Activated naive CD4-positive, alpha-beta T cell treated with anti-CD3 and anti-CD28 coated beads, Interleukin-2, amount 50 U/mL, for 24 hours (primary cell): ENCODE data around the gene ZNHIT3.
"Not testable (repeated sequence)": the region's sequence is repeated elsewhere in the genome, so short reads cannot be mapped to it uniquely, and the experiment has no call there.

Experiments
- H3K27ac Mint-ChIP-seq: one replicate; pipeline ENCODE4 v1.8.0; 2021; ENCODE audit warnings: mild to moderate bottlenecking, mixed read lengths
- H3K27me3 Mint-ChIP-seq: one replicate; pipeline ENCODE4 v1.8.0; 2021; ENCODE audit warnings: mixed read lengths
- H3K36me3 Mint-ChIP-seq: one replicate; pipeline ENCODE4 v1.8.0; 2021; ENCODE audit warnings: mixed read lengths
- H3K4me1 Mint-ChIP-seq: one replicate; pipeline ENCODE4 v1.8.0; 2021; ENCODE audit warnings: mixed read lengths
- H3K4me3 Mint-ChIP-seq: one replicate; pipeline ENCODE4 v1.8.0; 2021; ENCODE audit warnings: mild to moderate bottlenecking, mixed read lengths
- H3K9me3 Mint-ChIP-seq: one replicate; pipeline ENCODE4 v1.8.0; 2021; ENCODE audit warnings: mixed read lengths

ZNHIT3 gene

DNA sequence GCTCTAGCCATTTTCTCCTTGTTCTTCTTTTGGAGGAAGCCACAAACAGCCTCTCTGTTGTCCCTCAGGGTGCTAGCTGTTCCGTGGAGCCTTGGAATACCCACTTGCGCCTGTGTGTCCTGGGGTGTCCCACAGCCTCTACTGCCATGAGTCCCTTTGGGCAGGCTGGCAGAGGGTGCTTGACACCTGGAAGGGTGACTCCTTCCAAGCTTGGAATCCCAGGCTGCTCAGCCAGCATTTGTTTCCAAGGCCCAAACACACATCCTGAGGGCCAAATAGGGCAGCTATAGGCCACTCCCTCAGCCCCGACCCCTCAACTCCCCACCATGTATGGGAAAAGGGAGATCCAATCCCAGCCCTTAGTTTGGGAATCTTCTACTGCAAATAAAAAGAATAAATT lies 14.9 kb downstream of the ZNHIT3 start:
- Mint-ChIP-seq H3K27me3 (no peaks in the 10 kb centered on the region), H3K4me1 (peaks cover 5% of the 10 kb centered on the region), H3K36me3 (peaks cover 13% of the 10 kb centered on the region), H3K4me3 (no peak overlapping the region), H3K27ac (no peak overlapping the region), H3K9me3 (no peaks in the 10 kb centered on the region)

DNA sequence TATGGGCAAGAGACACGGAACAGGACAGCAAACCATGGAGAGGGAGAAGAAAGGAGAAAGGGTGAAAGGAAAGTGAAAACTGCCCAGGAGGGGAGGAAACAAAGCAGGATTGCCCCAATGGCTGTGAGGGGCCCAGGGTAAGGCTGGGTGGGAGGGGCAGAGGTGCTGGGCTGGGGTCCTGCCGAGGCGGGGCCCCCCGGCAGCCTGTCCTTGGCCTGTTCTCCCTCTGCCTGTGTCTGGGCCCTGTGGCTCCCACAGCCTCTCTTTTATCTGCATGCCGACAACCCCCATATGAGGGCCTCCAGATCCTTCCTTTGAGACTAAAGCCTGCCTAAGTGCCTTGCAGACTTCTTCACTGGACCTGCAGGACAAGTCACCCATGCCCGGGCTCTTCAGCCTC lies 15.5 kb downstream of the ZNHIT3 start:
- Mint-ChIP-seq H3K9me3 (no peaks in the 10 kb centered on the region), H3K36me3 (peaks cover 14% of the 10 kb centered on the region), H3K4me1 (peaks cover 5% of the 10 kb centered on the region), H3K27me3 (no peaks in the 10 kb centered on the region), H3K4me3 (no peak overlapping the region), H3K27ac (no peak overlapping the region)

DNA sequence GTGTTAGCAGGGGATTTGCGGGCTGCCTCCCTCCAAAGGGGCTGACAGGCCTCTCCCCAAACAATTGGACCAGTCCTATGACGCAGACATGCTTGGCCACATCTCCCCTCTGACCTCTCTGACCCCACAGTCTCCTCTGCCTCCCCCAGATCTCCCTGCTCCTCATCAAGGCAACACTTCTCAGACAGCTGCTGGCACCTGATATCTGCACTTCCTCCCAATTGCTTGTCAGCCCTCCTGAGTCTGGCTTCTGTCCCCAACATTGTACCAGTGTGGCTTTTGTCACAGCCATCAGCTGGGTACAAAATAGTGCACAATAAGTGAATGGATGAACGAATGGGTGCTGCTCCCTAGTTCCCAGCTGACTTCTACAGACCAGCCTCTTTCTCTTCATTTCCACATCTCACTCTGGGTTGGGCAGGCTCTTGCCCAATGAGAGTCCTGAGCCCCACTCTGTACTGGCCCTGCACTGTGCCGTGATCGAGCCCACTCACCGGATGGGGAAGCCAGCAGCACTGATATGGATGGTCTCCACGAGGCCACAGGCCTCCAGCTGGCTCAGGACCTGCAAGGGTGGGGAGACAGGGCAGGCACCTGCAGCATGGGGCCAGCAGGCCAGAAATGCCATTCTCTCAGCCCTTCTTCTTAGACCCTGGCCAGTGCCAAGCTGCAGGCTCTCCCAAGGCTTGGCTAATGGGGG lies 17.1 kb downstream of the ZNHIT3 start:
- H3K36me3 Mint-ChIP-seq = peaks cover 12% of the 10 kb centered on the region
- no peaks in the 10 kb centered on the region for H3K27me3 Mint-ChIP-seq
- peak overlapping the region; percentile 42 for H3K27ac Mint-ChIP-seq
- no peaks in the 10 kb centered on the region for H3K9me3 Mint-ChIP-seq
- peaks cover 5% of the 10 kb centered on the region for H3K4me1 Mint-ChIP-seq
- H3K4me3 Mint-ChIP-seq = no peak overlapping the region

DNA sequence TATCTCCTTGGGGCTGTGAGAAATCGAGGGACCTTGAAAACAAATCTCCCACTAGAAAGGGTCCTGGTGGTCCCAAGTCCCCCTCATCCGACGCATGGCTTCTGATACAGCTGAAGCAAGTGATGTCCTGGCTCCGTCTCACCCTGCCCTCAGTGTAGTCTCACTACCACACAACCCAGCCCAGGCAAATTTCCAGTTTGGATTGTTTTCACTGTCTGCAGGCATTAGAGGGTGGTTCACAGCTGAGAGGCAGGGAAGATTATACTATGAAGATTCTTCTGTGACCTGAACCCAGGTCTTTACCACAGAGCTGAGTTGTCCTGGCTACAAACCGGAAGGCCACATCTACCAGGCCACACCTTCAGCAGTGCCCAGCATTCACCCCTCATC lies 17.7 kb downstream of the ZNHIT3 start:
- peaks cover 5% of the 10 kb centered on the region for H3K4me1 Mint-ChIP-seq
- H3K36me3 Mint-ChIP-seq = peaks cover 12% of the 10 kb centered on the region

DNA sequence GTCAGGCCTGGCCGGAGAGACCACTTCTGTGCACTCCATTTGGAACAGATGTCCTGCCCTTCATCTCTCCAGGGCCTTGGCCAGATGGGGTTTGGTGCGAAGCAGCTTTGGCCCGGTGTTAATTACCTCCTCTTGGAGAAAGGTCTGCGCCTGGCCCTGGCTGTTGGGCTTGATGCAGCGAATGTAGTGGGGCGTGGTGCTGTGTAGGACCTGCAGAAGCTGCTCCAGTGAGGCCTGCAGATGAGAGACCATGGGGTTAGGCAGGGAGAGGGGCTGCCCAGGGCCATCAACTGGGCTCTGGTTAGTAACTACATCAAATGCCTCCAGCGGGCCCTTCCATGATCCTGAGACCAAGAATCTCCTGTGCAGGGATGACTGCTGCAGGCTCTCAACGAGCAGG lies 18.7 kb downstream of the ZNHIT3 start:
- Mint-ChIP-seq H3K4me3 (no peak overlapping the region), H3K27ac (no peak overlapping the region), H3K4me1 (peaks cover 5% of the 10 kb centered on the region), H3K27me3 (no peaks in the 10 kb centered on the region), H3K9me3 (no peaks in the 10 kb centered on the region), H3K36me3 (peaks cover 15% of the 10 kb centered on the region)

More for the DNA sequence above, 17.7 kb downstream of the ZNHIT3 start:
- no peaks in the 10 kb centered on the region for H3K9me3 Mint-ChIP-seq
- H3K4me3 Mint-ChIP-seq = no peak overlapping the region
- H3K27ac Mint-ChIP-seq = no peak overlapping the region
- no peaks in the 10 kb centered on the region for H3K27me3 Mint-ChIP-seq

DNA sequence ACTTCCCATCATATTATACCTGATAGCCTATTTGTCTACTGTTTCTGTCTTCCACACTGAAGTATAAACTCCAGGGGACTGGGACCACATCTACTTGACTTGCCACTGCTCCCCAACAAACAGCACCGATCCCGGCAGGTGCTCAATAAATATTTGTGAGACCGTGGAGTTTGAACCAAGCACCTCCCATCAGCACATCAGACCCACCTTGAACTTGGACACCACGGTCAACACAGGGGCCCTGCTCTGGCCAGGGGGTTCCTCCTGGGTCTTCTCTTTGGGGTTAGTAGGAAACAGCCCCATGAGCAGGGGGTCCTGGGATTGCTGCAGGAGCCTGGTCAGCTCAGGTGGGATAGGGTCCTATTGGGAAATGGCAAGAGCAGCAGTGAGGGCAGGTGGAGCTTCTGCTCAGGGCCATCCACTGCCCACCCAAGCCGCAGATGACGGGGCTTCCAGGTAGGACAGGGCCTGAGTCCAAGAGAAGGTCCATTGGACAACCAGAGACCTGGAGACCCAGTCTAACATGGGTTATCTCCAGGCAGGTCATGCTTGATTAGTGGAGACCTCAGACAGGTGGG lies 19.9 kb downstream of the ZNHIT3 start:
- no peak overlapping the region for H3K27ac Mint-ChIP-seq
- H3K4me3 Mint-ChIP-seq = no peak overlapping the region
- H3K36me3 Mint-ChIP-seq = peaks cover 15% of the 10 kb centered on the region
- peaks cover 5% of the 10 kb centered on the region for H3K4me1 Mint-ChIP-seq
- H3K27me3 Mint-ChIP-seq = no peaks in the 10 kb centered on the region
- H3K9me3 Mint-ChIP-seq = no peaks in the 10 kb centered on the region

DNA sequence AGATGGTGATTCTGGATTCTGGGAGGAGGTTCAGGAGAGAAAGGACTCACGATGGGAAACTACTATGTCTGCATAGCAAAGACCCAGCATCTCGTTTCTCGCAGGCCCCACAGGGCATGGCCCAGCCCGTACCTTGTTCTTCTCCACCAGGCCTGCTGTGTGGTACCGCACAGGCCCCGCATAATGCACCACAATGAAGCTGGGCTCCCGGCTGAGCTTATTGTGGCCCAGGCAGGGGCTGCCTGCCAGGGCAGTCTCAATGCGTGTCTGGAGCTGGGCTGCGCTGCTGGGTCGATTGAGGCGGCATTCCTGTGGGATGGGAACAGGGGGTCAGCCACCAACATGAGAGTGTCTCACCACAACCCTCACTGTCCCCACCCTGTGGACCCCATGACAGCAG lies 20.4 kb downstream of the ZNHIT3 start:
- H3K4me1 Mint-ChIP-seq = peaks cover 5% of the 10 kb centered on the region
- no peak overlapping the region for H3K4me3 Mint-ChIP-seq
- H3K9me3 Mint-ChIP-seq = no peaks in the 10 kb centered on the region
- H3K27ac Mint-ChIP-seq = no peak overlapping the region
- no peaks in the 10 kb centered on the region for H3K27me3 Mint-ChIP-seq
- H3K36me3 Mint-ChIP-seq = peaks cover 14% of the 10 kb centered on the region

DNA sequence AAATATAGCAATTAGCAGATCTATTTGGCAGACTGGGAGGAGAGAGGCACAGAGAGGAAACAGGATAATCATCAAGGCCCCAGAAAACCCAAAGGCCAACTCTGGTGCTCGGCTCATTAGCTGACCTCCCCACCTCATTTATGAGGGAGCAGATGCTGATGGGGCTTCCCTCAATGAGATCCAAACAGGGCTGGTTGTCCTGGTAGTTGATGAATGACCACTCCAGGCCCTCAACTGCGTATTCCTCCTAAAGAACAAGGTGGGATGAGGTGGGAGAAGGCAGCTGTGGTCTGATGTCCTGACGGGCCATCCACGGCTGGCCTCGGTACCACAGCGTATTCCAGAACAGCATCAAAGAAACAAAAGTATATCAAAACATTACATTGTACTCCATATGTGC lies 20.8 kb downstream of the ZNHIT3 start:
- peaks cover 14% of the 10 kb centered on the region for H3K36me3 Mint-ChIP-seq
- no peaks in the 10 kb centered on the region for H3K9me3 Mint-ChIP-seq
- no peak overlapping the region for H3K4me3 Mint-ChIP-seq
- H3K4me1 Mint-ChIP-seq = peaks cover 5% of the 10 kb centered on the region
- H3K27me3 Mint-ChIP-seq = no peaks in the 10 kb centered on the region
- no peak overlapping the region for H3K27ac Mint-ChIP-seq

DNA sequence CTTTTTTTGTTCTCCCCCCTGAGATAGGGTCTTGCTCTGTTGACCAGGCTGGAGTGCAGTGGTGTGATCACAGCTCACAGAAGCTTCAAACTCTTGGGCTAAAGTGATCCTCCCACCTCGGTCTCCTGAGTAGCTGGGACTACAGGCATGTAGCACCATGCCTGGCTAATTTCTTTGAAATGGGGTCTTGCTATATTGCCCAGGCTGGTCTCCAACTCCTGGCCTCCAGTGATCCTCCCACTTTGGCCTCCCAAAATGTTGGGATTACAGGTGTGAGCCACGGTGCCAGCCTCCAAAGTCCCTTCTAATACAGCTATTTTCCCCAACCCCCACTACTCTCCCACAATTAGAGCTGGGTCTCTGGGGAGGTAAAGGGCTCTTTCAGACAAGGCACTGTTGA lies 22.0 kb downstream of the ZNHIT3 start:
- H3K4me1 Mint-ChIP-seq, H3K4me3 Mint-ChIP-seq, H3K27me3 Mint-ChIP-seq, H3K27ac Mint-ChIP-seq, H3K36me3 Mint-ChIP-seq, H3K9me3 Mint-ChIP-seq: not testable (repeated sequence)

DNA sequence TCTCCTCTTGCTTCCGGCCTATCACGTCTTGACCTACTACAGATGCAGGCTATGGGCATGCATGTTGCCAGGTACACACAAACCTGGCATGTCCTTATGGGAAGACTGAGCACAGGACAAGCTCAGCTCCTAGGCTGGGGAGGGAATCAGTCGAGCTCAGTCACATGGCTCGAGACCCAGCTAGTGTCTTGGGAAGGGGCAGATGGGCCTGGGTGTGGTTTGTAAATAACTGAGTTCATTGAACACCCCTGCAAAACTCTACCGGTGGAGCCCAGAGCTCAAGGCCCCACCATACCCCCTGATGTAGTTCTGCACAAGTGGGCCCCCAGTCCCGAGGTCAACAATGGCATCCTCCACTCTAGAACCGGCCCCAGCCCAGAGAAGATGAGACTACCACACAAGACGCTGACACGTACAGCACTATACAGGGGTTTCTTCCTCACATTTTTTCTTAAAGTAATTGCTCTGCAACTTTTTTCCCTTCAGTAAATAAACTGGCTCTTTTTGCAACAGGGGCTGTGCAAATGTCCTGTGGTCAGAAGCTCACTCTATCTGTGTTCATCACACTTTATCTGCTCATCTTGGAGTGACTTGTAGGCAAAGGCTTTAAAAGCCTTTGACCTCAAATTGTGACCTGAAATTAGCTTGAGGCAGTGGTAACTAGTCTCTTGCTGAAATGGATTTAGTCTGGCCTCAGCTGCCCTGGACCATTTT lies 22.9 kb downstream of the ZNHIT3 start:
- no peaks in the 10 kb centered on the region for H3K27me3 Mint-ChIP-seq

DNA sequence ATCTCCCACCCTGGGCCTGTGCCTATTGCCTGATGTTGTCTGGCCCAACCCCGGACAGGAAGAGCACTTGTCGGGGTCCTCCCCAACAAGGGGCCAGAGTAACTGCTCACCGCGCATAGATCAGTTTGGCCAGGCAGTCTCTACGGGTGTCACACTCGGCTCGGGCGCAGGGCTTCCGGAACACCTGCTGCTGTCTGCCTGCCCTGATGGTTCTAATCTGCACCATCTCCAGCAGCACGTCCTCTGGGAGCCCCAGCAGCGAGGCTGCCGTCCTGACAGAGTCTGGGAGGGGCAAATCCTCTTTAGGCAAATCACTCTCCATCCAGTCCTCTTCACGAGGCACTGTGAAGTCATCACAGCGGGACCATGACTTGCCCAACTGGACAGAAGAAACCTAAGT lies 24.2 kb downstream of the ZNHIT3 start:
- H3K27ac Mint-ChIP-seq = no peak overlapping the region
- H3K4me1 Mint-ChIP-seq = no peaks in the 10 kb centered on the region
- no peak overlapping the region for H3K4me3 Mint-ChIP-seq
- H3K9me3 Mint-ChIP-seq = no peaks in the 10 kb centered on the region
- H3K36me3 Mint-ChIP-seq = peaks cover 7% of the 10 kb centered on the region
- no peaks in the 10 kb centered on the region for H3K27me3 Mint-ChIP-seq

More for the DNA sequence above, 22.9 kb downstream of the ZNHIT3 start:
- Mint-ChIP-seq H3K27ac (no peak overlapping the region), H3K9me3 (no peaks in the 10 kb centered on the region), H3K4me3 (no peak overlapping the region), H3K36me3 (peaks cover 7% of the 10 kb centered on the region), H3K4me1 (no peaks in the 10 kb centered on the region)

DNA sequence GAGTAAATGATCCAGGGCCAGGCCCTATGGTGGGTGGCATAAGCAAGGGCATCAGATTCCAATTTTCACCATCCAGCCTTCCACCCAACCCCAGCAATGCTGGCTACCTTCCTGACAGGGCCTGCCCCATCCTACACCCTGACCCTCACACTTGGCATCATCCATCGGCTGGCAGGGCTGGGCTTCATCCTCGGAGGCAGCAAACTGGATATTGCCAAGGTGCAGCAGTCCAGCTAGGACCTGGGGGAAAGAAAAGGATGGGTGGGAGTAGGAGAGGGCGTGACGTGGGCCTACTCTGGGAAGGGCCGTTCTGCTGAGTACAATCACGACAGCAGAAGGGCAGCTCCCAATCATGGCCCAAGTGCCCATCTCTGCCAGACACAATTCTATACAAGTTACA lies 24.7 kb downstream of the ZNHIT3 start:
- no peaks in the 10 kb centered on the region for H3K4me1 Mint-ChIP-seq
- H3K4me3 Mint-ChIP-seq = no peak overlapping the region
- peaks cover 7% of the 10 kb centered on the region for H3K36me3 Mint-ChIP-seq
- no peak overlapping the region for H3K27ac Mint-ChIP-seq
- H3K27me3 Mint-ChIP-seq = no peaks in the 10 kb centered on the region
- no peaks in the 10 kb centered on the region for H3K9me3 Mint-ChIP-seq

DNA sequence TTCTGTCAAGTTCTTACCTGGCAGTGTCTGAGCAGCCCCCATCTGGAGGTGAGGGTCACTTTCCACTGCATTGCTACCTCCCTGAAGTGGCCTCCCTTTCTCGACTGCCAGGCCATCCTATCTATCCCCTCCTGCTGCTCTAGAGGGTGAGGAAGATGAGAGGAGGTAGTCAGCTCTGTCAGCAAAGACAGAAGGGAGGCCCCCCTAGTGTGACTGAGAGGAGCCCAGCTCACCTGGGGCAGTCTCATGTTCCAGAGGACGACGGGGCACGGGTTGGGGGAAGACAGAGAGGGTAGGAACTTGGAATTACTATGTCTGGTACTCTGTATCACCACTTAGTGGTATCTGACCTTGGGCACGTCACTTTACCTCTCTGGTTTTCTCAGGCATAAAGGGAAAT lies 26.2 kb downstream of the ZNHIT3 start:
- Mint-ChIP-seq H3K4me3 (no peak overlapping the region), H3K27me3 (no peaks in the 10 kb centered on the region), H3K36me3 (peaks cover 8% of the 10 kb centered on the region), H3K9me3 (no peaks in the 10 kb centered on the region), H3K4me1 (no peaks in the 10 kb centered on the region), H3K27ac (no peak overlapping the region)

DNA sequence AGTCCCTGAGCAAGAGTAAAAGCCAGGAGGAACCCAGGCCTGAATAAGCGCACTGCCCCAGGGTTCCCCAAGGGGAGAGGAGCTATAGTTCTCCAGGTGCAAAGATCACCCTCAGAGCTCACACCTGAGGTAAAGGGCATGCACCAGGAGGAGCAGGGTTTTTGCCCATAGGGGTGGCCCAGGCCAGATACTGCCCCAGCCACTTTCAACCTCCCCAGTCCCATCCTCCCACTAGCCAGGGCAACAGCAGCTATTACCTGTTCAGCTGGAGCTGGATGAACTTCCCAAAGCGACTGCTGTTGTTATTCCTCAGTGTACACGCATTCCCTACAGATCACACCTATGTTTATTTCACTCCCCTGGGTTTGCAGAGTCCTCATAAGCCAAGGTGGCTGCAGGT lies 28.4 kb downstream of the ZNHIT3 start:
- H3K36me3 Mint-ChIP-seq = peaks cover 4% of the 10 kb centered on the region
- H3K27ac Mint-ChIP-seq = no peak overlapping the region
- no peaks in the 10 kb centered on the region for H3K4me1 Mint-ChIP-seq
- H3K27me3 Mint-ChIP-seq = no peaks in the 10 kb centered on the region
- no peak overlapping the region for H3K4me3 Mint-ChIP-seq
- H3K9me3 Mint-ChIP-seq = no peaks in the 10 kb centered on the region

DNA sequence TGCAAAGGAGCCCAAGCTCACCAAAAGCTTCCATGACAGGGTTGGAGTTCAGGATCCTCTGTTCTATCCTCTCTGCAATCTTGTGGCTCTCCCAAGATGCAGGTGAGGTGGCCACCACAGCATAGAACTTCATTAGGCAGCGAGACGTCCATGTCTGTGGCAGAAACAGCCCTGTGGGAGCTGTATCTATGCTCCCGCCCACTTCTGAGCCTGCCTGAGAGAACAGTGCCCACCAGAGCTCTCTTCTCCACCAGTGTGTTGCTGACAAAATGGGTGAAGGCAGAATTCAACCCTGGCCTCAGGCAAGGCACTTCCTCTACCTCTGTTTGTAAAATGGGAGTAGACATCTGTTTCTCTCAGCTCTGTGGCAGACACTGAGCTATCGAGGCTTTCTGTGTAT lies 29.4 kb downstream of the ZNHIT3 start:
- Mint-ChIP-seq H3K4me1 (no peaks in the 10 kb centered on the region), H3K36me3 (peaks cover 11% of the 10 kb centered on the region), H3K27me3 (no peaks in the 10 kb centered on the region), H3K9me3 (no peaks in the 10 kb centered on the region), H3K27ac (no peak overlapping the region), H3K4me3 (no peak overlapping the region)

DNA sequence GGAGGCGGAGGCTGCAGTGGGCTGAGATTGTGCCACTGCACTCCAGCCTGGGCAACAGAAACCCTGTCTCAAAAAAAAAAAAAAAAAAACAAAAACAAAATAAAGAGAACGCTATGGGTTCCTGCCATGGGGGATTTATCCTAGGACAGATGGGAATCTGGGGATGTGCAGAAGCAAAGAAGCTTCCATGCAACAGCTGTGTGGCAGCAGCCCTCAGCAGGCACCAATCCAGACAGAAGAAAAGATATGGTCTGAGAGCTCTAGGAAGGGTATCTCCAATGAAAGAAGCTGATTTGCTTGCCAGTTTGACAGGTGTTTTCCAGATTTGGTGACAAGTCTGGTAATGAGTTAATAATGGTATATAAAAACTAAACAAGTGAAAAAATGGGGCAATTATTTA lies 36.6 kb downstream of the ZNHIT3 start:
- peaks cover 23% of the 10 kb centered on the region for H3K4me1 Mint-ChIP-seq
- no peaks in the 10 kb centered on the region for H3K27me3 Mint-ChIP-seq
- H3K27ac Mint-ChIP-seq = no peak overlapping the region
- no peaks in the 10 kb centered on the region for H3K9me3 Mint-ChIP-seq
- H3K36me3 Mint-ChIP-seq = peaks cover 28% of the 10 kb centered on the region
- no peak overlapping the region for H3K4me3 Mint-ChIP-seq
